ENCODE data around the gene PGR.

The PGR gene

DNA sequence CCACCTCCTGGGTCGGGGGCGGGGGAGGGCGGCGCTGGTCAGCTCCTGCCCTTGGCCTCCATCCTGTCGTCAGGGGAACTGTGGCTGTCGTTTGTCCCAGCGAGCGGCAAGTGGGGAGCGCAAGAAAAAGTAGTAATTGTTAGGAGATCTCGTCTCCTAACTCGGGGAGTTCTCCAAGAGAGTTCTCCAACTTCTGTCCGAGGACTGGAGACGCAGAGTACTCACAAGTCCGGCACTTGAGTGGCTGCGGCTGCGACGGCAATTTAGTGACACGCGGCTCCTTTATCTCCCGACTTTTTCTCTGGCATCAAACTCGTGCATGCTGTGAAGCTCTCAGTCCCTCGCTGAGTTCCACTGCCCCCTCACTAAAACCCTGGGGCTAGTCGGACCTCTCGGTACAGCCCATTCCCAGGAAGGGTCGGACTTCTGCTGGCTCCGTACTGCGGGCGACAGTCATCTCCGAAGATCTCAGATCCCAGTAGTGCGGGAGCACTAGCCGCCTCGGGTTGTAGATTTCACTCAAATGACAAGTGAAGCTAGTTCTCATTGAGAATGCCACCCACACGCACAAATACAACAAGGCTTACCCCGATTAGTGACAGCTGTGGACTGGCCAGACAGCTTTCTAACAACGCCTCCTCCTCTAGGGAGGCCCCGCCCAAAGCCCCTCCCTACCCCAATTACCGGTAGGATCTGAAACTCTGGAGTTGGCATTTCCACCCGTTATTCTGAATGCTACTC, at the start of gene PGR:
TSS of gene PGR (minus strand) at position 611 of the 741 bp plus-strand sequence. CDS start 743 bp downstream, outside the sequence.
- DNase-seq: peak; percentile 10

GRCh38 chr11:101176381-101176780, 46.8 kb upstream of the PGR start:
- DNase-seq: no peak

GRCh38 chr11:101169944-101170343, 40.3 kb upstream of the PGR start:
- DNase-seq: no peak

- DNase-seq: no peak
These were observed 36.4 kb upstream of the PGR start for GRCh38 chr11:101166038-101166437.

- no peak for DNase-seq
These were observed 28.5 kb upstream of the PGR start for GRCh38 chr11:101158119-101158518.

DNA sequence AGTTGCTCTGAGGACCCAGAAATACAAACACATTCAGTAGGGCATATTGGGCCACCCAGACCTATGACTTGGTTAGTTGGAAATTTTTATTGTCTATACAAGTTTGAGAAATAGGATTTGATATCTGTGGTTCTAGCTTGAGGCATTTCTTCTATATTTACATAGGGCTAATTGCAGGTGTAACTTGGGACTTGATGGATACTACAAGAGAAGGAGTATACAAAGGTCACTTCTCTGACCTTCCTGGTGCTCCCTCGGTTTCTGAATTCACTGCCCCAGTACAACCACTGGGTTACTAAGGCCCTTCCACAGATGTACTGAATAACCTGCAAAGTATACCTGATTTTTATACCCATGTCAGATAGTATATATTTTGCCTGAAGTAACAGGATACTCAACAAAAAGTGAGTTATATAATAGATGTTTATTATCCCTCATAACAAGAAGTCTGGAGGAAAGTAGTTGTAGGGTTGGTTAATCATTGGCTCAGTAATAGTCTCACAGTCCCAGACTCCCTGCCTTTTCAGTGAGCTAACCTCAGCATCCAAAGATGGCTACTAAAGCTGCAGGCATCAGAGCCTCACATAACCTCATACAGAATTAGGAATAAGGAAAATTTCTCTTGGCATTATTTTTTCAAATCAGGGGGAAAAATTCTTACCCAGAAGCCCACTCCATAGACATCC, 8.8 kb upstream of the PGR start:
- no peak for DNase-seq

GRCh38 chr11:101133190-101133589, 3.6 kb upstream of the PGR start:
- no peak for DNase-seq

GRCh38 chr11:101128571-101129202, 926 bp downstream of the PGR start:
- no peak for DNase-seq

DNA sequence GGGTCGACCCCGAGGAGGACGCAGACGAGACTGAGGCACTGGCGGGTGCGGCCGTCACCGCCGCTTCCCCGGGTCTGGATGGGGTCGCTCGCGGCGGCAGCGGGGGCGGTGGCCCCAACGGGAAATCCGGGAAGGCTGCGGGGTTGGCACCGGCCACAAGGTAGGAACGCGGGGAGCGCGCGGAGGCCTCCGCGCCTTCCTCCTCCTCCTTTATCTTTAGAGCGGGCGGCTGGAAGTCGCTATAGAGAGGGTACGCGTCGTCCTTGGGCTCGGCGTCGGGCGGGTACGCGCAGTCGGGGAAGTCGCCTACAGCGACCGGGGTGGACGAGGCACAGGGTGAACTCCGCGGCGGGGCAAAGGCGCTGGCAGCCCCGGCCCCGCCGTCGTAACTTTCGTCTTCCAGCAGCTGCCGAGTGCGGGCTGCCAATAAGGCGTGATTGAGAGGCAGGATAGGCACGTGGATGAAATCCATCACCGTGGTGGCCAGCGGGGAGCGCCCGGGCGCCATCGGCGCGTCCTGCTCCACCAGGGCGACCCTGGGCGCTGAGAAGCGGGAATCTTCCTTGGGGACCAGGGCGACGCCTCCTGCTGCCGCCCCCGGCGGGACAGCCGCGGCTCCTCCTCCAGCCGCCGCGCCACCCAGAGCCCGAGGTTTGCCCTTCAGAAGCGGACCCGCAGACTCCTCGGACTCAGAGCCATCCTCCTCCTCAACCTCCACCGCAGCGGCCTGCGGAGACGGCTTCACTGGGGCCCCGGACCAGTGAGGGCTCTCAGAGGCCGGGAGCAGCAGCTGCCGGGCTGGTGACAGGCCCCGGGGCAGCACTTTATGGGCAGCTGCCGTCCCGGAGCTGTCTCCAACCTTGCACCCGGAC, 1.7 kb downstream of the PGR start:
- DNase-seq: no peak

- DNase-seq: no peak
These were observed 2.4 kb downstream of the PGR start for GRCh38 chr11:101127197-101127698.

- no peak for DNase-seq
These were observed 2.9 kb downstream of the PGR start for GRCh38 chr11:101126551-101127196.

DNA sequence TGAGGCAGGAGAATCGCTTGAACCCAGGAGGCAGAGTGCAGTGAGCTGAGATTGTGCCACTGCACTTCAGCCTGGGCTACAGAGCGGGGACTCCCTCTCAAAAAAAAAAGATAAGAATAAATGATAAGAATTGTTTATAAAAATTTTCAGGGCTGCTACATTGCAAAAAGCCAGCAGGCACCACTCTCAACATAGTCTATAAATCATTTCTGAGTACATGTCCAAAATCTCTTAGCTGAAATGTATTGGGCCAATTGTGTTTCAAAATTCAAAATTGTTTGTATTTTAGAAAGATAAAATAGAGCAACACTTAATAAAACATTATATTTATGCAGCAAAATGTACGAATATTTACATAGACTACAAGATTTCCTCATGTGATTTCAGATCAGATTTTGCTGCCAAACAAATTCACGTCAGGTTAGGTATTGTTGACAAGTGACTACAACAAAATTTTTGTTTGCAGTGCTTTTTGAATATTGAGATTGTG, 13.9 kb downstream of the PGR start:
- DNase-seq: no peak

DNA sequence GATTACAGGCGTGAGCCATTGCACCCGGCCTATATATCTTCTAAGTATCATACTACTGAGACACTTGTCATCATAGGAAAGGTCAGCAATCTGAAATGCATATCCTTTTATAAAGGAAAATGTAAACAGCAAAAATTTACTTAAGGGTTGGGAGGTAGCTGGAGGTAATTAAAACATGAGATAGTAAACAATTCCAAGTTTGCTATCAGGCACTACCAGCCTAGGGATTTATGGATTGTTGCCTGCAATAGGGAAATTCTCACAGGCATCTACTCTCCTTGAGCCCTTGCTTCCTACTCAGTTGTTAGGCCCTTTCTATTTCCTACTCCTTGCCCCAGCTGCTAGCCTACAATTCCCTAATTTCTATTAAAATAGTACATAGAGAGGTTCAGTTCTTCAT, 16.1 kb downstream of the PGR start:
- no peak for DNase-seq

- DNase-seq: no peak
These were observed 24.9 kb downstream of the PGR start for GRCh38 chr11:101104716-101105115.

DNA sequence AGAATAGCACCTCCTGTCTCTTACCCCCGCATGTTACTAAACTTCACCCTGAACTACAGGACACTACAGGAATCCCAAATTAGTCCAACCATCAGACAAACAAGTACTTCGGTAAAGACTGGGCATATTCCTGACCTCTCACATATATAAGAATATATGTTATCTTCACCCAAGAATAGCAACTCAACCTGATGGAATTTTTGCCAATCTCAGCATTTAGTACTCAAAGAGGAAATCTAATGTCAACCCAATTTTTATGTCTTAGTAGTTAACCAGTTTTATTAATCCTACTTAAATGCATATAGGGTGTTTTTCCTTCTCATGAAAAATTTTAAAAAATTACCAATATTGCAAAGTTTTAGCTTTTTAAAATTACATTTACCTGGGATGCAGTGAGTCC, 26.2 kb downstream of the PGR start:
- no peak for DNase-seq

DNA sequence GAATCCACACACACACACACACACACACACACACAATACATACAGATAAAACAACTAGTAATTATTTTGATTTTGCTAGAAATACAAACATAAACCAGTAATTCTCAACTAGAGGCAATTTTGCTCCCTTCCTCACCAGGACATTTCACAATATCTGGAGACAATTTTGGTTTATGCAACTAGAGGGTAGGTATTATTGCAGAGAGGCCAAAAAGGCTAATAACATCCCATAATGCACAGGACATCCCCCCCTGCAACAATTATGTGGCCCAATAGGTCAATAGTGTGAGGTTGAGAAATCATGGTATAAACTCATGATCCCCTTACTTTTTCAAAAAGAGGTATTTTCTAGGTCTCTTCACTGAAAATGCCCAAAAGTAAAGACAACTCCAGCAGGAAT, 29.0 kb downstream of the PGR start:
- no peak for DNase-seq

DNA sequence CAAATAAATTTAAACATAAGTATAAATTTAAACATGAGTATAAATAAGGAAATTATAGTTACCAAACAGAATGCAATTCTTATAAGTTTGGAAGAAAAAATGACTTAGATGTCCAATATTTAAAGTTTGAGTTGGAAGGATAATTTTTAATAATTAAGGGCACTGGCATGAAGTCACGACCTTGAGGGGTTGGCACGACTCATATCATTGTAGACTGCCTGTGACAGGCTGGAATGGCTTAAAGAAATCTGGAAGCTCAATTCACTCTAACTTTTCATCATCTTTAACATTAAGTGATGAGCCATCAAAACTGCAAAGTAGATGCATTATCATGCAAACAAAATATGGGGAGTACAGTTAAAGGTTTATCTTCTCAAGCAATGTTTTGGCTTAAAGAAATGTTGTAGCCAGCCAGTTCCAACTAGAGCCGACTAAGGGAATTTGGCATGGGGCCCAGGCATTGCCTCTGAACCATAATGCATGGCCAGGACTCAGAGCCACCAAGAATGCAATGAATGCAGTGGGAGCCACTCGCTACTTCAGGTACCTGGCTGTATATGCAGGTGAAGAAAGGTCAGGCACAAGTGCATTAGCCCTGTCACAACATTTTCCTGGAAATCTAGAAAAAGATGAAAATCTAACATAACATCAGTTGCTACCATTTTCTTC, 33.4 kb downstream of the PGR start:
- no peak for DNase-seq

GRCh38 chr11:101091781-101092180, 37.8 kb downstream of the PGR start:
- no peak for DNase-seq

DNA sequence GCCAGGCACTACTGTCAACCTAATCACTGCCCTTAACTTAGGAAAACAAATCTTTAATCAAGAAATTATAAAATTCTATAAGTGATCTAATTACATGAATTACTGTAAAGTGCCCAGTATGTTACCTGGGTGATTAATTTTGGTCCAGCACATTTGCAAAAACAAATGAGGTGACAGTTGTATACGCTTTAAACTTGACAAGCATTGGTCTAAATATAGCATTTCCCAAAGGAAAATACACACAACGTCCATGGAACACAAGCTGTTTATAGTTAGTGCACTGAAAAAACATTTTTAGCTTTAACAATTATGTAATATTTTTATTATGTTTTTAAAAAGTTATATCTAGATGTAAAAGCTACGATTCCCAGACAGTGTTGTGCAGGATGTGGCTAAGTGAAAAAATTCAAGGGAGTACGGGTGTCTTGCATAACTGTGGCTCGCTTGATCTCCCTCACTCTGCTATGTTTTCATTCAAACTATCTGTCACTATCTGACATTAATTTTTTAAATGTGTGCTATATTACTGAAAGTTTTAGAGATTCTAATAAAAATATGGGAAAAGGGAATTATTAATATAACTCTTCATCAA, 38.8 kb downstream of the PGR start:
- DNase-seq: no peak

- DNase-seq: no peak
These were observed 46.3 kb downstream of the PGR start for GRCh38 chr11:101083335-101083734.

DNA sequence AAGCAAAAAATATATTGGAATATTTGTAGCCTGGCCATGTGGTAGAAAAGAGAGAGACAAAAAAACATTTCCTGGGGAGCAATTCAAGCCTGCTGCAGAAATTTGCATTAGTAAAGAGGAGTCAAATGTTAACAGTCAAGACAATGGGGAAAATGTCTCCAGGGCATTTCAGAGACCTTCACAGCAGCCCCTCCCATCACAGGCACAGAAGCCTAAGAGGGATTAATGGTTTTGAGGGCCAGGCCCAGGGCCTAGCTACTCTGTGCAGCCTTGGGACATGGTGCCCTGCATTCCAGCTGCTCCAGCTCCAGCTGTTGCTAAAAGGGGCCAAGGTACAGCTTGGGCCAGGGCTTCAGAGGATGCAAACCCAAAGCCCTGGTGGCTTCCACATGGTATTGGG, 46.8 kb downstream of the PGR start:
- DNase-seq: no peak

Data from NCI-H1105 (cell line).